ENCODE results near the gene AHNAK. TPM values are rescaled to one million over a fixed set of nuclear protein-coding genes. Genes with fewer than 3 reads are reported as not detected.

AHNAK gene
- total and polyA plus RNA-seq, 2 donors = 35.8 to 40.1 TPM

DNA sequence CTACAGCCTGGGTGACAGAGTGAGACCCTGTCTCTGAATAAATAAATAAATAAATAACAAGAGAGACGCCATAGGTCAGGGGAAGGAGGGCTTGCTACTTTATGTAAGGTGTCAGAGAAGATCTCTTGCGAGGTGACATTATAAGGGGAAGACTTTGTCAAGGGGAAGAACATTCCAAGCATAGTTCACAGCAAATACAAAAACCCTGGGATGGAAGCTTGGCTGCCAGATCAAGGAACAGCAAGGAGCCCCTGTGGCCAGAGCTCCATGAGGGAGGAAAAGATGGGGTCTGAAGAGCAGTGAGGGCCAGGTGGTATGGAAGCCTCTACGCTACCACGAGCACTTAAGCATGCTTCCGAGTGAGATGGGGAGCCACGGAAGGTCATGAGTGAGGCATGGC, 62.3 kb downstream of the AHNAK start:
- H3K4me1 ChIP-seq (ENCODE audit: control insufficient read depth in 2 of 2, insufficient read depth in 2 of 2, low read length in 2 of 2) = no peaks in the 10 kb centered on the region
- H3K9me3 ChIP-seq (ENCODE audit: control insufficient read depth in 2 of 2, insufficient read depth in 1 of 2, low read length in 1 of 2) = no peaks in the 10 kb centered on the region
- WGBS = 98% methylated on average over 6 of the region's 6 CpGs

DNA sequence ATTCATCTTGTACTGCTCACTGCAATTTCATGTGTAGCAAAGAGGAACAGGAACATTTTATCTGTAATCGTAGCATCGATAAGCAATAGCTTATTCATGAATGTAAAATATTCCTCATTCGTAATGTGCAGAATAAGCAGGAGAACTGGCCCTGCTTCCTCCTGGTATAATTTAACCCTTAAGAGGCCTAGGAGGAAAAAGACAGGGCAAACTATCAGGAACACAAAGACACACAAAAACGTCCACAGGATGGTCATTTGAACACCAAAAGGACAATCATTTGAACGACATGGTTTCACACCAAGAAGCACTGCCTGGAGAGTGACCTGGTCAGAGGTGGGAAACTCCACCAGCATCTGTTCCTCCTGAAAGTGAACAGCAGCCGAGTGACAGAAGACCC, 63.9 kb downstream of the AHNAK start:
- WGBS = 91% methylated on average over 6 of the region's 6 CpGs
- no peaks in the 10 kb centered on the region for H3K4me1 ChIP-seq (ENCODE audit: control insufficient read depth in 2 of 2, insufficient read depth in 2 of 2, low read length in 2 of 2)
- H3K4me3 ChIP-seq (ENCODE audit: low read length in 2 of 2) = no peak overlapping the region
- no peak for DNase-seq (ENCODE audit: low read depth in 6 of 9, low spot score in 9 of 9)
- no peaks in the 10 kb centered on the region for H3K36me3 ChIP-seq (ENCODE audit: control insufficient read depth in 2 of 2, insufficient read depth in 2 of 2, low read length in 1 of 2)
- no peaks in the 10 kb centered on the region for H3K27me3 ChIP-seq (ENCODE audit: control insufficient read depth in 2 of 2, insufficient read depth in 1 of 2, low read length in 1 of 2)
- no peaks in the 10 kb centered on the region for H3K9me3 ChIP-seq (ENCODE audit: control insufficient read depth in 2 of 2, insufficient read depth in 1 of 2, low read length in 1 of 2)
- no peak overlapping the region for H3K27ac ChIP-seq (ENCODE audit: low read depth in 1 of 2, low read length in 1 of 2)

More for the DNA sequence above, 62.3 kb downstream of the AHNAK start:
- Histone ChIP-seq H3K27ac (ENCODE audit: low read depth in 1 of 2, low read length in 1 of 2) (no peak overlapping the region), H3K27me3 (ENCODE audit: control insufficient read depth in 2 of 2, insufficient read depth in 1 of 2, low read length in 1 of 2) (no peaks in the 10 kb centered on the region), H3K4me3 (ENCODE audit: low read length in 2 of 2) (no peak overlapping the region), H3K36me3 (ENCODE audit: control insufficient read depth in 2 of 2, insufficient read depth in 2 of 2, low read length in 1 of 2) (no peaks in the 10 kb centered on the region)
- DNase-seq (ENCODE audit: low read depth in 6 of 9, low spot score in 9 of 9) = no peak

DNA sequence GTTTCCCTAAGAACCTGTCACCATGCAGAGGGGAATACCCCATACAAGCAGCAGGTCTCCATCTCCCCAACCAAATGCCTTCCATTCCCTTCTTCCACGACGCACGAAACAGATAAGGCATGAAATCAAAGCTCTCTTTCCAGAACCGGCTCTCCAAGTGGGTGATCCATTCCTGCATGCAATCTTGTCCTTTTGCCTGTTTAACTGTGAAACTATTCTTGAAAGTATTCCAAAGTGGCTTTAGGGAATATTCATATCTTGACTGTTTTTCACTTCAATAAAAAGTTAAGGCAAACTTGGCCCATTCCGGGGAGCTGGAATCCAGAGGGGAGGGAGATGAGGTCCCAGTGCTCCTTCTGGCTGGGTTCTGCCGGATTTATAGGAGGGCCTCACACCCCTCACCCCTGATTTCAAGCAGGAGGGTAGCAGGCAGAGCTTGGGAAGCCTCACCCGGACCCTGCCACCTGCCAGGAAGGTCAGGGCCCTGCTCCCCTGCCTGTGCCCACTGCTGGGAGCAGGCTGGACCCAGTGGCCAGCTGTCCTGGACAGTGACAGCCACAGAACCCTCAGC, 66.9 kb downstream of the AHNAK start:
- no peak overlapping the region for H3K4me3 ChIP-seq (ENCODE audit: low read length in 2 of 2)
- DNase-seq (ENCODE audit: low read depth in 6 of 9, low spot score in 9 of 9) = no peak
- 92% methylated on average over 7 of the region's 7 CpGs for WGBS

DNA sequence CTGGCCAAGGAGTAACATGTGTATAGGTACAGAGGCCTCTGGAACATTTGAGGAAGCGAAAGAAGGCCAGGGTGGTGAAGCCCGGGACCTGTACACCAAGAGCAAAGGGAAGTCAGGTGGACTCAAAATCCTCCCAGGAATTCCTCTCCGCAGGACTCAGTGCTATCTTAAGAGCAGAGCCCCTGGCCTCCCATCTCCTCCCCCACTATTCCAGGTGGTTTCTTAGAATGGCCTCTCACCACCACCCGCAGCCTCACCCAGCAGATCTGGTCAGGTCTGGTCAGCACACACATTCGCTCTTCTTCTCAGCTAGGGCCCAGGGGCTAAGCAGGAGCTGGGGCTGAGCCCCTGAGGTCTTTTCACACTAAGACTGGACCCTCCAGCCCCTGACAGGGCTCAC, 68.7 kb downstream of the AHNAK start:
- H3K27me3 ChIP-seq (ENCODE audit: control insufficient read depth in 2 of 2, insufficient read depth in 1 of 2, low read length in 1 of 2) = no peaks in the 10 kb centered on the region
- H3K36me3 ChIP-seq (ENCODE audit: control insufficient read depth in 2 of 2, insufficient read depth in 2 of 2, low read length in 1 of 2) = no peaks in the 10 kb centered on the region
- H3K4me3 ChIP-seq (ENCODE audit: low read length in 2 of 2) = no peak overlapping the region
- 87% methylated on average over 5 of the region's 5 CpGs for WGBS
- H3K4me1 ChIP-seq (ENCODE audit: control insufficient read depth in 2 of 2, insufficient read depth in 2 of 2, low read length in 2 of 2) = no peaks in the 10 kb centered on the region
- no peak overlapping the region for H3K27ac ChIP-seq (ENCODE audit: low read depth in 1 of 2, low read length in 1 of 2)
- DNase-seq (ENCODE audit: low read depth in 6 of 9, low spot score in 9 of 9) = no peak
- H3K9me3 ChIP-seq (ENCODE audit: control insufficient read depth in 2 of 2, insufficient read depth in 1 of 2, low read length in 1 of 2) = no peaks in the 10 kb centered on the region

More for the DNA sequence above, 66.9 kb downstream of the AHNAK start:
- Histone ChIP-seq H3K27me3 (ENCODE audit: control insufficient read depth in 2 of 2, insufficient read depth in 1 of 2, low read length in 1 of 2) (no peaks in the 10 kb centered on the region), H3K27ac (ENCODE audit: low read depth in 1 of 2, low read length in 1 of 2) (no peak overlapping the region), H3K36me3 (ENCODE audit: control insufficient read depth in 2 of 2, insufficient read depth in 2 of 2, low read length in 1 of 2) (no peaks in the 10 kb centered on the region), H3K4me1 (ENCODE audit: control insufficient read depth in 2 of 2, insufficient read depth in 2 of 2, low read length in 2 of 2) (no peaks in the 10 kb centered on the region), H3K9me3 (ENCODE audit: control insufficient read depth in 2 of 2, insufficient read depth in 1 of 2, low read length in 1 of 2) (no peaks in the 10 kb centered on the region)

DNA sequence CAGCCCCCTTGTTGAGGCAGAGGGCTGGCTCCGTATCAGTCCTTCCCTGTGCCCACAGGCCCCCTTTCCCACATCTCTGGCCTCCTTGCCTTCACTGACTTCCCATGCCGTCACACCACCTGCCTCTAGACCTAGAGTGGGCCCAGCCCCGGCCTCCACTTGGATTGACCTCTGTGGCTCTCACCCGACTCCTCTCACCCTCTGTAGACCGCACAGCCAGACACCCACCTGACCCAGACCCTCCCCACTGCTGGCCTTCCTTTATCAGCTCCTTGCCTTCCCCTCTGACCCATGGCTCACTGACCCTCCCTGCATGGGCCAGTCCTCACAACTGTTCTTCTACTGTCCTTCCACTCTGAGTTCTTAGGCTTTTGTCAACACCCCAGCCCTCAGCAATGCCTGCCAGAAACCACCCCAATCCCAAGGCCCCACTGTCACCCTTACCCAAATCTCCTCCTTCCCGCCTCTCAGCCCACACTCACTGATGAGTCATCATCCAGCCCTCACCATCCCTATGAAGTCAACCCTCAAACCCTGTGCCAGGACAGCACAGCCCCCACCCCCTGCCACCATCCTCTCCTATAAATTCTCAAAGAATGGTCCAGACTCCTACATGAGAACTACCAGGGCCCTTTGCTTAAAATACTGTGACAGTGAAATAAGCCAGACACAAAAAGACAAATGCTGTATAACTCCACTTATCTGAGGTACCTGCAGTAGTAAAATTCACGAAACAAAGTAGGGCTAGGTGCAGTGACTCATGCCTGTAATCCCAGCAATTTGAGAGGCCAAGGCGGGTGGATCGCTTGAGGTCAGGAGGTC, 74.3 kb downstream of the AHNAK start:
- WGBS = 96% methylated on average over 9 of the region's 9 CpGs
- no peak for DNase-seq (ENCODE audit: low read depth in 6 of 9, low spot score in 9 of 9)
- no peak overlapping the region for H3K4me3 ChIP-seq (ENCODE audit: low read length in 2 of 2)
- H3K27me3 ChIP-seq (ENCODE audit: control insufficient read depth in 2 of 2, insufficient read depth in 1 of 2, low read length in 1 of 2) = no peaks in the 10 kb centered on the region
- H3K27ac ChIP-seq (ENCODE audit: low read depth in 1 of 2, low read length in 1 of 2) = no peak overlapping the region
- H3K9me3 ChIP-seq (ENCODE audit: control insufficient read depth in 2 of 2, insufficient read depth in 1 of 2, low read length in 1 of 2) = peaks cover 0 to 1% of the 10 kb centered on the region in 2 donors
- no peaks in the 10 kb centered on the region for H3K36me3 ChIP-seq (ENCODE audit: control insufficient read depth in 2 of 2, insufficient read depth in 2 of 2, low read length in 1 of 2)
- no peaks in the 10 kb centered on the region for H3K4me1 ChIP-seq (ENCODE audit: control insufficient read depth in 2 of 2, insufficient read depth in 2 of 2, low read length in 2 of 2)

DNA sequence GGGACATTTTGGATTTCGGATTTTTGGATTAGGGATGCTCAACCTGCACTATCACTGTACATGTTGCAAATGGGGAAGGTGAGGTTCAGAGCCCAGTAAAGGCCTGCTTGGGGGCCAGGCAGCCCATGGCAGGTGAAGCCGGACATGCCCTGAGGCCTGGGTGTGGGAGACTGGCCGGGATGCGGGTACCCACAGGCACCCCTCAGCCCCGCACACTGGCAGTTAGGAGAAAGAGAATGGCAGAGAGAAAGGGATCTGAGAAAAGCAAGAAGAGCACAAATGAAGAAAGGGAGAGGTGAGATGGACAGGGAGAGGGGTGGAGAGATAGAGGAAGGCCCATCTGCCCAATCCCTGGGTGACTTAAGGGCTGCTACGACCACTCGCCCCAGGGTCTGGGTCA, 75.0 kb downstream of the AHNAK start:
- Histone ChIP-seq H3K27me3 (ENCODE audit: control insufficient read depth in 2 of 2, insufficient read depth in 1 of 2, low read length in 1 of 2) (no peaks in the 10 kb centered on the region), H3K9me3 (ENCODE audit: control insufficient read depth in 2 of 2, insufficient read depth in 1 of 2, low read length in 1 of 2) (peaks cover 0 to 1% of the 10 kb centered on the region in 2 donors), H3K27ac (ENCODE audit: low read depth in 1 of 2, low read length in 1 of 2) (no peak overlapping the region), H3K36me3 (ENCODE audit: control insufficient read depth in 2 of 2, insufficient read depth in 2 of 2, low read length in 1 of 2) (no peaks in the 10 kb centered on the region), H3K4me1 (ENCODE audit: control insufficient read depth in 2 of 2, insufficient read depth in 2 of 2, low read length in 2 of 2) (no peaks in the 10 kb centered on the region), H3K4me3 (ENCODE audit: low read length in 2 of 2) (no peak overlapping the region)
- WGBS = 98% methylated on average over 7 of the region's 7 CpGs
- DNase-seq (ENCODE audit: low read depth in 6 of 9, low spot score in 9 of 9) = no peak

DNA sequence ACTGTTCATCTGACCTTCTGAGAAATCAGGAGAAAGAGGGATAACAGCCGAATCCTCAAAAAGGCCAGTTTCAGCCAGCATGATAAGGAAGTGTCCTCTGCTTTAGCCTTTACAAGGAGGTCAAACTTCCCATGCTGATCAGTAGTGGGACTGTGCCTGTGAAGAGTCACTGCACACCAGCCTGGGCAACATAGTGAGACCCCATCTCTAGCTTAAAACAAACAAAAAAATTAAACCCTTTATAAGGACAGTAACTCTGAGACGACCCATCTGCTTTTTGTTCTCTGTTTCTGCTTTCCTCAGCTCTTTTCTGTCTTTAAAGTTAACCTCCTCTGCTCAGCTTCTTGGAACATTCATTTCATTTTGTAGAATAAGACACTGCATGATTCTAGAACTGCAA, 78.0 kb downstream of the AHNAK start:
- no peak overlapping the region for H3K4me3 ChIP-seq (ENCODE audit: low read length in 2 of 2)
- H3K36me3 ChIP-seq (ENCODE audit: control insufficient read depth in 2 of 2, insufficient read depth in 2 of 2, low read length in 1 of 2) = no peaks in the 10 kb centered on the region
- DNase-seq (ENCODE audit: low read depth in 6 of 9, low spot score in 9 of 9) = no peak
- 97% methylated on average over 2 of the region's 2 CpGs for WGBS
- H3K27me3 ChIP-seq (ENCODE audit: control insufficient read depth in 2 of 2, insufficient read depth in 1 of 2, low read length in 1 of 2) = no peaks in the 10 kb centered on the region
- H3K4me1 ChIP-seq (ENCODE audit: control insufficient read depth in 2 of 2, insufficient read depth in 2 of 2, low read length in 2 of 2) = no peaks in the 10 kb centered on the region
- peaks cover 0 to 1% of the 10 kb centered on the region in 2 donors for H3K9me3 ChIP-seq (ENCODE audit: control insufficient read depth in 2 of 2, insufficient read depth in 1 of 2, low read length in 1 of 2)
- H3K27ac ChIP-seq (ENCODE audit: low read depth in 1 of 2, low read length in 1 of 2) = no peak overlapping the region

DNA sequence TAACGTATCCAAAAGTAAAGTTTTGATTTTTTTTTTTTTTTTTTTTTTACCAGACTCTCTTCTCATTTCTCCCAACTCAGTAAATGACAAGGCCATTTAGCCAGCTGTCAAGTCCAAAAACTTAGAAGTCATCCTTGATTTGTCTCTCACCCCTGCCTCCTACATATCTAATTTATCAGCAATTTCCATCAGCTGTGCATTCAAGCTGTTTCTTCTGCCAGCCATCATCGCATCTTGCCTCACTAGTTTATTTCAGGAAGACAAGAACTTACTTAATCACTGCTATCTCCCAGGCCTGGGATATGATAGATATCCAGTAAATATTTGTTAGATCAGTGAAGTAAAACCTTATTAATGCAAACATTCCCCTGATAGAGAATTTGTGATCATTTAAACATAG, 80.2 kb downstream of the AHNAK start:
- 91% methylated on average over 2 of the region's 2 CpGs for WGBS

DNA sequence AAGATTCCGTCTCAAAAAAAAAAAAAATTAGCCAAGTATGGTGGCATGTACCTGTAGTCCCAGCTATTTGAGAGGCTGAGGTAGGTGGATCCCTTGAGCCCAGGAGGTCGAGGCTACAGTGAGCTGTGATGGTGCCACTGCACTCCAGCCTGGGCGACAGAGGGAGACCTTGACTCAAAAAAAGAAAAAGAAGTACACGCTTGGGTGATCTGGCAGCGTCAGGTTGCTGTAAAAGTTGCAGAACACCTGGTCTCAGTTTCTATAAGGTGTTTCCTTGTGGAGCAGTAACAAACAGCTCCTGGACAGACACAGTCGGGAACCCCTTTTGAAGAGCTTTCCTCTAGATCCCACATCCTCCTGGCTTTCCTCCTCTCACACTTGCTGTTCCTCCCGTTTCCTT, 82.0 kb downstream of the AHNAK start:
- no peak for DNase-seq (ENCODE audit: low read depth in 6 of 9, low spot score in 9 of 9)
- Histone ChIP-seq H3K4me1 (ENCODE audit: control insufficient read depth in 2 of 2, insufficient read depth in 2 of 2, low read length in 2 of 2) (no peaks in the 10 kb centered on the region), H3K27me3 (ENCODE audit: control insufficient read depth in 2 of 2, insufficient read depth in 1 of 2, low read length in 1 of 2) (no peaks in the 10 kb centered on the region), H3K4me3 (ENCODE audit: low read length in 2 of 2) (no peak overlapping the region), H3K27ac (ENCODE audit: low read depth in 1 of 2, low read length in 1 of 2) (no peak overlapping the region), H3K36me3 (ENCODE audit: control insufficient read depth in 2 of 2, insufficient read depth in 2 of 2, low read length in 1 of 2) (no peaks in the 10 kb centered on the region), H3K9me3 (ENCODE audit: control insufficient read depth in 2 of 2, insufficient read depth in 1 of 2, low read length in 1 of 2) (no peaks in the 10 kb centered on the region)
- 87% methylated on average over 7 of the region's 7 CpGs for WGBS

More for the DNA sequence above, 80.2 kb downstream of the AHNAK start:
- H3K9me3 ChIP-seq (ENCODE audit: control insufficient read depth in 2 of 2, insufficient read depth in 1 of 2, low read length in 1 of 2) = no peaks in the 10 kb centered on the region
- no peak overlapping the region for H3K27ac ChIP-seq (ENCODE audit: low read depth in 1 of 2, low read length in 1 of 2)
- no peaks in the 10 kb centered on the region for H3K36me3 ChIP-seq (ENCODE audit: control insufficient read depth in 2 of 2, insufficient read depth in 2 of 2, low read length in 1 of 2)
- no peaks in the 10 kb centered on the region for H3K27me3 ChIP-seq (ENCODE audit: control insufficient read depth in 2 of 2, insufficient read depth in 1 of 2, low read length in 1 of 2)
- no peaks in the 10 kb centered on the region for H3K4me1 ChIP-seq (ENCODE audit: control insufficient read depth in 2 of 2, insufficient read depth in 2 of 2, low read length in 2 of 2)
- H3K4me3 ChIP-seq (ENCODE audit: low read length in 2 of 2) = no peak overlapping the region
- no peak for DNase-seq (ENCODE audit: low read depth in 6 of 9, low spot score in 9 of 9)
